ENCODE results near the gene ALG3.

- TF ChIP-seq CTCF (conservative IDR thresholded peaks at IDR 0.05; ENCODE audit: low read length): no peak
- no peak for TF ChIP-seq EZH2phosphoT487 (IDR thresholded peaks at IDR 0.05; ENCODE audit: borderline replicate concordance, low read depth, low read length)
These were observed 39.4 kb downstream of the ALG3 start for GRCh38 chr3:184209146-184209923.

All from OCI-LY7 (cell line).